Right hindlimb (tissue), 1 donor: Measurements from ENCODE around the gene MBTPS1.
A peak's percentile ranks its signal among the peaks of the same experiment; 100 is the strongest.

ENCODE experiments used
- DNase-seq: peaks from one replicate; pipeline ENCODE4 v3.0.0-alpha.2; 2018

MBTPS1 gene

DNA sequence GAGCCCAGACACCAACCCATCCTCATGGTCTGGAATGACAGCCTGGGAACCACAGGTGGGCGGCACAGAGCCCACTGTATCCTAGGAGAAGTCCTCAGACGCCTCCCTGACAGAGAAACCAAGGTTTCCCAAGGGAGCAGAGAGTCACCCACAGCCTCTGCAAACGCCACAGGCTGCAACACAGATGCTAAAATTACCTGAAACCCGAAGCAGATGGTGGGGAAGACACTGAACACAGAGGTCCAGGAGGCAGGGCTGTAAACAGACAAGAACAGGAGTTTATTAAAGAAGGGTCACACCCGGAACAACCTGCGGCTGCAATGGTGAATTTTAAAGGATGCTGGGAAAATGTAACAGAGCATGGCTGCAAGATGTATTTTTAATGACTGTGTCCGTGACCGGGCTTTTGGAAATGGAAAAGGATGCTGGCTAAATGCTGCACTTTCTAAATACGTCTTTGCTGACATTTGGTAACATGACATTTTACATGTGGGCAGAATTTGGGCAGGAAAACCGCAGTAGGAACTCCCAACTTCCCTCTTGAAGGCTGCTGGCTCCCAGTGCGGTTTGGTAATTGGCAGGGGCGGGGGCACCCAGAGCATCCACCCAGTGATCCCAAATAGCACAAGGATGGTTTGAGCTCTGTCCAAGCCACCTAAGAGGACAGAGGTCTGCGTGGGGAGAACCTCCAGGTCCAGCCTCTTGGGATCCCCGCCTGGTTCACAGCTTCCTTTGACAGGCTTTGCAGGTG lies 87.3 kb downstream of the MBTPS1 start:
- peak; percentile 46 for DNase-seq

DNA sequence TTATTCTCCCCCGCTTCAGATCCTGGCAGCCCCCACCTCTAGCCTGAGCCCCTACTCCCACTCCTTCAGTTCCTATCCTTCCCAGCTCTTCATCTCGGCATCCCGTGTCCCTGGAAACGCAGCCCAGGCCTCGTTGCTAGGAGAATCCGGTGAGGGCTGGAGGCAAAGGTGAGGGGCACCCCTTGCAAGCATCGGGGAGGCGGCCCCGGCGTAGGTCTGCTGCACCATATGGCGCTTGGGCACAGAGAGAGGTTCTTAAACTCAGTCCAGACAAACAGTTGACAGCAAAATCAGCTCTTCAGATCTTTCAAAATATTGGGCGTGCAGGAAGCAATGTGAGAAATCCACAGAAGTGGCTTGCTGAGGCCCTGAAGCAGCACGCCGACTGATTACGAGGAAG lies 89.1 kb downstream of the MBTPS1 start:
- no peak for DNase-seq

GRCh38 chr16:84026606-84027005 lies 90.1 kb downstream of the MBTPS1 start:
- DNase-seq: no peak

DNA sequence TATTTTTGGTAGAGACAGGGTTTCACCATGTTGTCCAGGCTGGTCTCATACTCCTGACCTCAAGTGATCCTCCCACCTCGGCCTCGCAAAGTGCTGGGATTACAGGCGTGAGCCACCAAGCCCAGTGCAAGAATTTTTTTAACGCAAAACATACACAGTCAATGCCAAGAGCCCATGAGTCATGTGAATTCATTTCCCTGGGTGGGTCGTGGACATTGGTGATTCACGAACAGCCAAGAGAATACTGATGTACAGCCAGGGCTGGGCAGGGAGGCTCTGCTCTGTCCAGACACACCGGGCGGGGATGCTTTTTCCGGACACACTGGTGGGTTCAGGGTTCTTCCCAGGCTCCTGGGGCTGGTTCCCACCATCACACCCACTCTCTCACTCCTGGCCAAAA lies 91.9 kb downstream of the MBTPS1 start:
- DNase-seq: no peak

DNA sequence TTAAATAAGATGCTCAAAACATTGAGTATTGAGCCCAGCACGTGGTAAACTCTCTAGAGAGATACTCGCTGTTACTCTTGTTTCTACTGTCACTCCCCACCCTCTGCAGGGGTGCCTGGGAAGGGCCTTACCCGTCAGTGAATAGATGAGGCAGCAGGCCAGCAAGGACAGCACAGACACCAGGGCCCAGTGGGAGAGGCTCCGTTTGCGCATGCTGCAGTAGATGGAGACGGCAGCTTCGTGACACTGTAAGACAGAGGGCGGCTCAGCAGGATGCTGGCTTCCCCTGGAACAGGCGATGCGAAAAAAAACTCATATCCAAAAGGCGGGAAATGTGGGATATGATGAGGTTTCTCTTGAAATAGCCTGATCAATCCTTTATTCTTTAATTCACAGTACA lies 94.1 kb downstream of the MBTPS1 start:
- DNase-seq: no peak

DNA sequence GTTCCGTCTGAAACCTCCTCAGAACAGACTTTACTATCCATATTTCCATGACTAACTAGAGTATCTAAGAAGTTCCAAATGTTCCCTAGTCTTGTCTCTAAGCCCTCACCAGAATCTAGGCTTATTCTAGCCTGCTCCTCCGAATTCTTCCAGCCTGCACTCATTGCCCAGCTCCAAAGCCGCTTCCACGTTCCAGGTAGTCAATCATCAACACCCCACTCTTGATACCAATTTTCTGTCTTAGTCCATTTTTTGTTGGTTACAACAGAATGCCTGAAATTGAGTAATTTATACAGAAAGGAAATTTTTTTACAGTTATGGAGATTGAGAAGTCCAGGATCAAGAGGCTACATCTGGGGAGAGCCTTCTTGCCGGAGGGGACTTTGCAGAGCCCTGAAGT lies 95.3 kb downstream of the MBTPS1 start:
- DNase-seq: no peak

- DNase-seq: no peak
Observed at GRCh38 chr16:84020353-84020752, 96.4 kb downstream of the MBTPS1 start.

GRCh38 chr16:84018710-84019109 lies 98.0 kb downstream of the MBTPS1 start:
- DNase-seq: no peak

- DNase-seq: no peak
Observed at GRCh38 chr16:84016477-84016876, 100.3 kb downstream of the MBTPS1 start.

- no peak for DNase-seq
Observed at GRCh38 chr16:84015399-84015798, 101.3 kb downstream of the MBTPS1 start.

DNA sequence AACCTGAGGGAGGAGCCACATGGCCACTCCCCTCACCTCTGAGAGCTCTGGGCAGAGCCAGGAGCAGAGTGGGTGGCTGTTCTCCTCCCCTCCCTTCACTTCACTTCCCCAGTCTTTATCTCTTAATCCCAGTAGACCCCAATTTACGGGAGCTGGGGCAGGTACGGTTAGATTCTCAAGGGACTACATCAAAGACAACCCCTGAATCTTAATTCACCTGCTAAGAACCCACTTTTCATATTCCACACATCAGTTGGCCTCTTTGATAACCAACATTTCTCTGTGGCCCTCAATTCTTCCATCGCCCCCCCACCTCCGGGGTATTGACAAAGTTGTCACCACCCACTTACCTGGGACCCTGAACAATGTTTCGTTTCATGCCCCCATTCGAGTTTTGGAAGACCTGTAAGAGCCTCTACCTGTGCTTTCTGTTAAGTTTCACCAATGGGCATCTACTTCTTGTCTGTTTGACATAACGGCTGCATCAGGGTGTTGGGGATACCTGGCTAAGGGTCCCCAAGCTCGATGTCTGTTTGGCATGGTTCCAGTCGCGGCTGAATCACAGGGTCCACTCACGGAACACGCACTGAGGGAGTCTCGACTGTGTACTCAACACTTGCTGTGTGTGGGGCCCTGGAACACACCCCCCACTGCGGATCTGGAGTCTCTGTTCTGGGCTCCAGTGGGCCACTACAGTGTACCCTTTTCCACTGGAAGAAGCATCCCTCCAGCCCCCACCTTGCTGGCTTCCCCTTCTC lies 102.0 kb downstream of the MBTPS1 start:
- no peak for DNase-seq

GRCh38 chr16:84013787-84014569 lies 102.8 kb downstream of the MBTPS1 start:
- no peak for DNase-seq

GRCh38 chr16:84009282-84009681 lies 107.5 kb downstream of the MBTPS1 start:
- no peak for DNase-seq

DNA sequence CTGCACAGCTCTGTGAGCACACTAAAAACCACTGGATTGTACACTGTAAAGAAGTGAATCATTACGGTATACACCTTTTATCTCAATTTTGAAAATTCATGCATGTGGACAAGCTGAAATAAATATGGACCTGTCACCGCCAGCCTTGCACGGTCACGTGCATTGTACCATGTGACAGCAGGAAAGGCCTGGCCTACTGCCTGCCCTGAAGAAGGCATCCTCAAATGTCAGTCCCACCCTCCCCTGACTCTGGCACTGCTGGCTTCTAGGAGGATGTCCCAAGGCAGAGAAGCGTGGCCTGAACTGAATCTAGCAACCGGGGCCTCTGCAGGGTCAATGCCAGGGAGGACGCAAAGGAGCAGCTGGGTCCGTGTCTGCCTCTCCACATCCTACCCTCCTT lies 108.8 kb downstream of the MBTPS1 start:
- DNase-seq: no peak

DNA sequence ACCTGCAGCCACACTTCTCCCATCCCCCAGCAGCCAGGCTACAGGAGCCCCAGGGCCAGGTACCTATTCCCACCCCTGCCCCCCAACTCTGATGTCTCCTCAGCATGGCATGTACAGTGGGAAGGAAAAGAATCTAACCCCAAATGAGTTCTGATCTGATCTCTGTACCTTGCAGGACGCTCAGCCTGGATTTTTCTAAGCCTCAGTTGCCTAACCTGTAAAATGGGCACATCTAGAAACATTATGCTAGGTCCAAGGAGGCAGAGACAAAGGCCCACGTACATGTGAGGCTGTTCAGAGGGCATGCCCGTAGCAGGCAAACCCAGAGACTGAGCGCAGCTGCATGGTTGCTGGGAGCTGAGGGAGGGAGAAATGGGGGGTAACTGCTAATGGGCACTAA lies 109.2 kb downstream of the MBTPS1 start:
- DNase-seq: no peak

GRCh38 chr16:84005391-84005790 lies 111.4 kb downstream of the MBTPS1 start:
- DNase-seq: no peak

DNA sequence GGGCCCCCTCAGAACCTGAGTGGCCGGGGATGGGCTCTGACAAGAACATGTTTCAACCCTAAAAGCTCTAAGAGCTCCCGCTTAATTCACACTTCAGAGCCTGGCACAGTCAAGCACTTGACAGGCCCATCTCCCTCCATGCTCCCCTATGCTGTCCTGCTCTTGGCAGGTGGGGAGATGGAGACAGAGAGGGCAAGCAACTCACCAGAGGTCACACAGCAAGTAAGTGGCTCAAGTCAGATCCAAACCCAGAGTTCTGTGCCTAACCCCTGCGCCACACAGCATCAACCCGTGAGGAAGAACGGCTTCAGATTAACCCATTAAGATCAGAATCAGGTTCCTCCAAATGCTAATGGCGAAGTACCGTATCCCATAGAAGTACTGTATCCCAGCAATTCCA lies 112.3 kb downstream of the MBTPS1 start:
- no peak for DNase-seq
